Left lung (tissue), 10 donors: ENCODE measurements around the gene TCF12. TPM values are rescaled to one million over a fixed set of nuclear protein-coding genes. Genes with fewer than 3 reads are reported as not detected.

Experiments used
- ATAC-seq: fragments of 200-7000 bp; cut with Tn5 transposase; one replicate; pipeline ENCODE4 v1.9.1; 2020; ENCODE audit warnings: moderate library complexity
- DNase-seq, 4 donors: peaks; one replicate each; pipeline ENCODE4 v3.0.0-alpha.2; 2013 to 2020
- H3K27ac ChIP-seq, 2 donors: fragments of 200-600 bp; sonication (generic) in 1 of 2; one replicate each; pipeline versions ENCODE4 v1.5.0 to v1.8.0; 2020 to 2021
- H3K27me3 ChIP-seq, 2 donors: fragments of 200-600 bp; sonication (generic) in 1 of 2; one replicate each; pipeline versions ENCODE4 v1.5.0 to v1.8.0; 2020 to 2021
- H3K36me3 ChIP-seq, 2 donors: fragments of 200-600 bp; sonication (generic) in 1 of 2; one replicate each; pipeline versions ENCODE4 v1.5.0 to v1.8.0; 2020 to 2021
- H3K4me1 ChIP-seq, 2 donors: fragments of 200-600 bp; one replicate each; pipeline ENCODE4 v1.8.0; 2021
- H3K4me3 ChIP-seq, 2 donors: fragments of 200-600 bp; sonication (generic) in 1 of 2; one replicate each; pipeline versions ENCODE4 v1.5.0 to v1.8.0; 2020 to 2021; ENCODE audit warnings: mild to moderate bottlenecking in 1 of 2
- H3K9me3 ChIP-seq, 2 donors: fragments of 200-600 bp; sonication (generic) in 1 of 2; one replicate each; pipeline versions ENCODE4 v1.5.0 to v1.8.0; 2020 to 2021
- CTCF ChIP-seq, 2 donors: fragments of 200-600 bp; sonication (generic) in 1 of 2; IDR thresholded peaks; one replicate each; pipeline versions ENCODE4 v1.5.0 to v1.8.0; 2021; ENCODE audit warnings: antibody characterized with exemption in 2 of 2
- intact Hi-C, 2 donors: fragments of 100-400 bp; cut with DNase I; formaldehyde crosslinking; loops; one replicate each; pipeline versions ENCODE4 v1.11.2 to v1.14.2; 2022
- polyA plus RNA-seq, 6 donors: library from polyadenylated mRNA; unstranded; fragments of 120-200 nt; gene quantifications; one replicate each; pipeline ENCODE4 v1.2.1, GENCODE V29; 2013; ENCODE audit not compliant: insufficient read length in 6 of 6
- total RNA-seq, 2 donors: library from RNA; stranded (reverse); fragmentation: NEBNext Ultra II Directional; extraction: Animal tissue kit (Norgen Biotek cat#: 25700); gene quantifications; one replicate each; pipeline ENCODE4 v1.2.1, GENCODE V29; 2021
- donor health status: DM: no; HTN: yes; CAD: no.
- donor health status: DM: no; HTN: no; CAD: no.

The TCF12 gene
- total and polyA plus RNA-seq, 8 donors = 106 to 148 (median 130) TPM

GRCh38 chr15:57327985-57328471, 409.6 kb downstream of the TCF12 start:
- no peak for TF ChIP-seq CTCF (IDR thresholded peaks at IDR 0.05)
- Histone ChIP-seq H3K9me3 (no peaks in the 10 kb centered on the region), H3K36me3 (no peaks in the 10 kb centered on the region), H3K27ac (no peak overlapping the region), H3K27me3 (peaks cover 0 to 3% of the 10 kb centered on the region in 2 donors), H3K4me1 (no peaks in the 10 kb centered on the region), H3K4me3 (no peak overlapping the region)
- no peak for DNase-seq
- intact Hi-C loops = no loop called here
- ATAC-seq = no peak

- intact Hi-C loops = no loop called here
- no peaks in the 10 kb centered on the region for H3K9me3 ChIP-seq
- H3K4me1 ChIP-seq = no peaks in the 10 kb centered on the region
- no peak overlapping the region for H3K27ac ChIP-seq
- H3K36me3 ChIP-seq = no peaks in the 10 kb centered on the region
- H3K4me3 ChIP-seq = no peak overlapping the region
- DNase-seq = no peak
- peaks cover 0 to 3% of the 10 kb centered on the region in 2 donors for H3K27me3 ChIP-seq
- no peak for TF ChIP-seq CTCF (IDR thresholded peaks at IDR 0.05)
- ATAC-seq = no peak
These were observed 410.0 kb downstream of the TCF12 start for GRCh38 chr15:57328479-57328878.

- no peak for TF ChIP-seq CTCF (IDR thresholded peaks at IDR 0.05)
- Histone ChIP-seq H3K27ac (no peak overlapping the region), H3K9me3 (no peaks in the 10 kb centered on the region), H3K36me3 (no peaks in the 10 kb centered on the region), H3K4me1 (peaks cover 0 to 3% of the 10 kb centered on the region in 2 donors), H3K27me3 (peaks cover 0 to 3% of the 10 kb centered on the region in 2 donors), H3K4me3 (no peak overlapping the region)
- DNase-seq = no peak
- intact Hi-C loops = no loop called here
- no peak for ATAC-seq
These were observed 410.5 kb downstream of the TCF12 start for GRCh38 chr15:57328897-57329296.

- intact Hi-C loops = loop anchor here in 1 of 2 donors (10.0 kb wide), 1 partner anchor 205 kb away; no protein-coding TSS in a partner anchor
- Histone ChIP-seq H3K27ac (no peak overlapping the region), H3K9me3 (no peaks in the 10 kb centered on the region), H3K36me3 (no peaks in the 10 kb centered on the region), H3K4me3 (no peak overlapping the region), H3K4me1 (peaks cover 0 to 8% of the 10 kb centered on the region in 2 donors), H3K27me3 (peaks cover 0 to 3% of the 10 kb centered on the region in 2 donors)
- TF ChIP-seq CTCF (IDR thresholded peaks at IDR 0.05) = no peak
- DNase-seq = no peak
- no peak for ATAC-seq
These were observed 411.3 kb downstream of the TCF12 start for GRCh38 chr15:57329582-57330367.

- no peak overlapping the region for H3K27ac ChIP-seq
- H3K9me3 ChIP-seq = no peaks in the 10 kb centered on the region
- no peak overlapping the region for H3K4me3 ChIP-seq
- H3K27me3 ChIP-seq = peaks cover 0 to 3% of the 10 kb centered on the region in 2 donors
- H3K36me3 ChIP-seq = no peaks in the 10 kb centered on the region
- TF ChIP-seq CTCF (IDR thresholded peaks at IDR 0.05) = no peak
- intact Hi-C loops = loop anchor here in 1 of 2 donors (10.0 kb wide), 1 partner anchor 204 kb away; no protein-coding TSS in a partner anchor
- ATAC-seq = no peak
- H3K4me1 ChIP-seq = peaks cover 0 to 8% of the 10 kb centered on the region in 2 donors
- DNase-seq = no peak
These were observed 412.3 kb downstream of the TCF12 start for GRCh38 chr15:57330619-57331340.
